C4-2B (cell line): ENCODE results near the gene ZNF564.

ENCODE experiments used
- ZFX ChIP-seq: fragments of 450-650 bp; IDR thresholded peaks from 2 replicates; pipeline ENCODE4 v1.6.1; 2017
- TF ChIP-seq, protein P1 (sequence below): fragments of 450-650 bp; conservative IDR thresholded peaks from 2 replicates; pipeline ENCODE4 v1.5.1; 2017; ENCODE audit warnings: mild to moderate bottlenecking

DNA sequence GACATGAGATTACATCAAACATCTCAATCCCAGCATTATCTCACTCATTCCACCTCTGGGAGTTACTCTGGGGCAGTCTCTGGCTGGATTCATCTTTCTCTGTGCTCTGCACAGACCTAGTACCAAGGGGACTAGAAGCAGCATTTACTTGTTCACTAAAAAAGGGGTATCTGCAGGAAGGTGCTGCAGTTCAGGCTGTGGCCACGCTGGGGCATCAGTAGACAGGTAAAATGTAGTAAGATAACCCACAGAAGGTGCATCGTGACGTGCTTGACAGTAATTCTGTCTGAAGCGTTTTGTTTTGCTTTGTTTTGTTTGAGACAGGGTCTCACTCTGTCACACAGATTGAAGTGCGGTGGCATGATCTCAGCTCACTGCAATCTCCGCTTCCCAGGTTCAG, 29.3 kb downstream of the ZNF564 start:
- TF ChIP-seq, protein P1, sequence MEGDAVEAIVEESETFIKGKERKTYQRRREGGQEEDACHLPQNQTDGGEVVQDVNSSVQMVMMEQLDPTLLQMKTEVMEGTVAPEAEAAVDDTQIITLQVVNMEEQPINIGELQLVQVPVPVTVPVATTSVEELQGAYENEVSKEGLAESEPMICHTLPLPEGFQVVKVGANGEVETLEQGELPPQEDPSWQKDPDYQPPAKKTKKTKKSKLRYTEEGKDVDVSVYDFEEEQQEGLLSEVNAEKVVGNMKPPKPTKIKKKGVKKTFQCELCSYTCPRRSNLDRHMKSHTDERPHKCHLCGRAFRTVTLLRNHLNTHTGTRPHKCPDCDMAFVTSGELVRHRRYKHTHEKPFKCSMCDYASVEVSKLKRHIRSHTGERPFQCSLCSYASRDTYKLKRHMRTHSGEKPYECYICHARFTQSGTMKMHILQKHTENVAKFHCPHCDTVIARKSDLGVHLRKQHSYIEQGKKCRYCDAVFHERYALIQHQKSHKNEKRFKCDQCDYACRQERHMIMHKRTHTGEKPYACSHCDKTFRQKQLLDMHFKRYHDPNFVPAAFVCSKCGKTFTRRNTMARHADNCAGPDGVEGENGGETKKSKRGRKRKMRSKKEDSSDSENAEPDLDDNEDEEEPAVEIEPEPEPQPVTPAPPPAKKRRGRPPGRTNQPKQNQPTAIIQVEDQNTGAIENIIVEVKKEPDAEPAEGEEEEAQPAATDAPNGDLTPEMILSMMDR, result peak; percentile 61
- no peak for TF ChIP-seq ZFX
